Measurements from ENCODE around the gene SNRK. TPM values are rescaled to one million over a fixed set of nuclear protein-coding genes. Genes with fewer than 3 reads are reported as not detected.

SNRK gene
- total RNA-seq, 1 experiment from 2014 or later = 12.7 TPM

DNA sequence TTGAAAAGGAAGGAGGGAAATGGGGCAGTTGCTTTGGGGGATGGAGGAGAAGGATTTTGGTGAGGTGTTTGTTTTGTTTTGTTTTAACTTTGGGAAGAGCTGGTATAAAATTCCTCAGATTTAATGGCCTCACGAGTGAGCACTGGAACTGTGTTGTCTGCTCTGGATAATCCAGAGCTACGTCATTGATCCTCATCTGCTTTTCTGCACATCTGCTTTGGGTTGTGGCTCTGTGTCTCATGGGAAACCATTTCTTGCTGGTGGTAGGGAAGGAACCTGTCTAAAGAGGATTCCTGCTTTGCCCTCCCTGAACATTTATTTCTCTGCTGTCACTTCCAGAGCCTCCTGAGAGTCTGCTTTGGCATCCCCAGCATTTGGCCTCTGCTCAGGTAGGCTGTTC, 3.1 kb downstream of the SNRK start:
- intact Hi-C loops (cut with micrococcal nuclease) = no loop called here
- Histone ChIP-seq H3K4me2 (ENCODE audit: low read length) (no peak overlapping the region), H3K27me3 (ENCODE audit: insufficient read depth, low read length) (no peaks in the 10 kb centered on the region), H3K9ac (ENCODE audit: low read length) (no peak overlapping the region), H3K79me2 (ENCODE audit: insufficient read depth, low read length) (peaks cover 73% of the 10 kb centered on the region), H2AFZ (ENCODE audit: low read depth, low read length, poor library complexity, severe bottlenecking) (no peak overlapping the region), H3K9me3 (ENCODE audit: control insufficient read depth in 1 of 2, insufficient read depth in 1 of 2, low read depth in 1 of 2, low read length in 2 of 2) (no peaks in the 10 kb centered on the region), H3K9me2 (ENCODE audit: insufficient read depth) (no peaks in the 10 kb centered on the region), H3K4me3 (replicated peaks in 1 of 2; ENCODE audit: low read depth in 1 of 2, low read length in 2 of 2) (no peak overlapping the region), H3K36me3 (ENCODE audit: control insufficient read depth in 1 of 2, insufficient read depth in 2 of 2, low read length in 2 of 2) (no peaks in the 10 kb centered on the region), H3K4me1 (ENCODE audit: control insufficient read depth in 1 of 2, insufficient read depth in 2 of 2, low read length in 2 of 2) (peaks cover 5 to 27% of the 10 kb centered on the region in 2 experiments; a peak in 2 of 4 replicates), H3K27ac (ENCODE audit: low read depth, low read length) (no peak overlapping the region), H4K20me1 (ENCODE audit: insufficient read depth) (no peaks in the 10 kb centered on the region)
- no peak for DNase-seq (ENCODE audit: low read depth, low spot score)
- ATAC-seq = no peak
- TF ChIP-seq, protein P1, sequence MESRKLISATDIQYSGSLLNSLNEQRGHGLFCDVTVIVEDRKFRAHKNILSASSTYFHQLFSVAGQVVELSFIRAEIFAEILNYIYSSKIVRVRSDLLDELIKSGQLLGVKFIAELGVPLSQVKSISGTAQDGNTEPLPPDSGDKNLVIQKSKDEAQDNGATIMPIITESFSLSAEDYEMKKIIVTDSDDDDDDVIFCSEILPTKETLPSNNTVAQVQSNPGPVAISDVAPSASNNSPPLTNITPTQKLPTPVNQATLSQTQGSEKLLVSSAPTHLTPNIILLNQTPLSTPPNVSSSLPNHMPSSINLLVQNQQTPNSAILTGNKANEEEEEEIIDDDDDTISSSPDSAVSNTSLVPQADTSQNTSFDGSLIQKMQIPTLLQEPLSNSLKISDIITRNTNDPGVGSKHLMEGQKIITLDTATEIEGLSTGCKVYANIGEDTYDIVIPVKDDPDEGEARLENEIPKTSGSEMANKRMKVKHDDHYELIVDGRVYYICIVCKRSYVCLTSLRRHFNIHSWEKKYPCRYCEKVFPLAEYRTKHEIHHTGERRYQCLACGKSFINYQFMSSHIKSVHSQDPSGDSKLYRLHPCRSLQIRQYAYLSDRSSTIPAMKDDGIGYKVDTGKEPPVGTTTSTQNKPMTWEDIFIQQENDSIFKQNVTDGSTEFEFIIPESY (IDR thresholded peaks at IDR 0.05; ENCODE audit: extremely low read depth, insufficient replicate concordance, low read length) = no peak
- TF ChIP-seq FOSL1 (IDR thresholded peaks at IDR 0.05; ENCODE audit: low read depth) (no peak), TCF7L2 (IDR thresholded peaks at IDR 0.05; ENCODE audit: borderline replicate concordance, extremely low read depth, insufficient read depth, insufficient read length) (no peak), CBX3 (IDR thresholded peaks at IDR 0.05; ENCODE audit: low read depth) (no peak), SIN3A (IDR thresholded peaks at IDR 0.05; ENCODE audit: low read depth) (no peak), ZNF274 (IDR thresholded peaks at IDR 0.05; ENCODE audit: low read depth, low read length) (no peak), EZH2phosphoT487 (IDR thresholded peaks at IDR 0.05; ENCODE audit: borderline replicate concordance) (no peak)
- ChIA-PET POLR2A (no interaction called here), CTCF (no interaction called here), RAD21 (ENCODE audit: low non-redundant PET in 1 of 2, low total read pairs in 2 of 2, uncharacterized antibody in 2 of 2, unreplicated experiment in 2 of 2) (no interaction called here)
- BruUV-seq (replicated peaks) = no TSS peak

DNA sequence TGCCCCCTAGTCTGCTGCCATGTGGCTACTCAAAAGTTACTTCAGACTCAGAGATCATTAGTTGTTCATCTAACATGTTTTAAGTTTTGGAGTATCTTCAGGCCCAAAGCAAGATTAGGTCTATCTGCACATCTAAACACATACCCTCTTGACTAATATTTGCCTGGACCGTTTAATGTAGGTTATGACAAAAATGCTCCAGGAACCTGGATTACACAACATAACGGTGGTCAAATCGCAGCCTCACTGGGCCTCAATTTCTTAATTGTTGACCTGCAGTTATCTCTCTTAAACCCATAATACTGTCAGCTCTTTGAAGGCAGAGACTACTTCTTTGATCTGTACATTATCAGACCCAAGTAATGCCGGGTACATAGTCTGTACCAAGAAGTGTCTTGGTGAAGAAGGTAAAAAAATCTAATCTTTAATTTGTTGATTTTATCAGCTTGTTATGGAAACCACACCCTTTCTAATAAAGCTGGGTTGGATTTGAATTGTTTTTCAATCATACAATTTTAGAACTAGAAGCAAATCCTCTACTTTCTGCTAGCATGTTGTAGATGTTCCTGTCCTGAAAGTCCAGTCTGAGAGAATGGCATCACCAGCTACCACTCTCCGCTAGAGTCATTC, 3.6 kb downstream of the SNRK start:
- CTCF ChIA-PET = no interaction called here
- no peak overlapping the region for H3K4me3 ChIP-seq (replicated peaks in 1 of 2; ENCODE audit: low read depth in 1 of 2, low read length in 2 of 2)
- H3K27me3 ChIP-seq (ENCODE audit: insufficient read depth, low read length) = no peaks in the 10 kb centered on the region
- H3K79me2 ChIP-seq (ENCODE audit: insufficient read depth, low read length) = peaks cover 79% of the 10 kb centered on the region
- no peak for ATAC-seq
- H3K36me3 ChIP-seq (ENCODE audit: control insufficient read depth in 1 of 2, insufficient read depth in 2 of 2, low read length in 2 of 2) = no peaks in the 10 kb centered on the region
- H3K4me1 ChIP-seq (ENCODE audit: control insufficient read depth in 1 of 2, insufficient read depth in 2 of 2, low read length in 2 of 2) = peaks cover 5 to 27% of the 10 kb centered on the region in 2 experiments; a peak in 2 of 4 replicates
- POLR2A ChIA-PET = no interaction called here
- no TSS peak for BruUV-seq (replicated peaks)
- TF ChIP-seq JUND (IDR thresholded peaks at IDR 0.05) = no peak
- TF ChIP-seq ZFX (IDR thresholded peaks at IDR 0.05) = no peak
- TF ChIP-seq EZH2phosphoT487 (IDR thresholded peaks at IDR 0.05; ENCODE audit: borderline replicate concordance) = no peak
- no peaks in the 10 kb centered on the region for H4K20me1 ChIP-seq (ENCODE audit: insufficient read depth)
- intact Hi-C loops (cut with micrococcal nuclease) = no loop called here
- no peak overlapping the region for H2AFZ ChIP-seq (ENCODE audit: low read depth, low read length, poor library complexity, severe bottlenecking)
- H3K27ac ChIP-seq (ENCODE audit: low read depth, low read length) = no peak overlapping the region
- RAD21 ChIA-PET (ENCODE audit: low non-redundant PET in 1 of 2, low total read pairs in 2 of 2, uncharacterized antibody in 2 of 2, unreplicated experiment in 2 of 2) = no interaction called here
- H3K4me2 ChIP-seq (ENCODE audit: low read length) = no peak overlapping the region
- no peak for DNase-seq (ENCODE audit: low read depth, low spot score)
- no peaks in the 10 kb centered on the region for H3K9me2 ChIP-seq (ENCODE audit: insufficient read depth)
- H3K9ac ChIP-seq (ENCODE audit: low read length) = no peak overlapping the region
- H3K9me3 ChIP-seq (ENCODE audit: control insufficient read depth in 1 of 2, insufficient read depth in 1 of 2, low read depth in 1 of 2, low read length in 2 of 2) = no peaks in the 10 kb centered on the region

Data from HCT116 (cell line).